GM12874 (cell line): Measurements from ENCODE around the gene CCDC9B.
A peak's percentile ranks its signal among the peaks of the same experiment; 100 is the strongest.

Source experiments
- TF ChIP-seq, protein P1 (sequence below): IDR thresholded peaks from 2 replicates; pipeline ENCODE4 v1.5.1; 2011; ENCODE audit warnings: low read depth, mild to moderate bottlenecking, control low read depth, low read length, moderate library complexity; ENCODE audit not compliant: insufficient read depth

CCDC9B gene

GRCh38 chr15:40364251-40364650 is 23.5 kb upstream of the CCDC9B start:
- TF ChIP-seq, protein P1, sequence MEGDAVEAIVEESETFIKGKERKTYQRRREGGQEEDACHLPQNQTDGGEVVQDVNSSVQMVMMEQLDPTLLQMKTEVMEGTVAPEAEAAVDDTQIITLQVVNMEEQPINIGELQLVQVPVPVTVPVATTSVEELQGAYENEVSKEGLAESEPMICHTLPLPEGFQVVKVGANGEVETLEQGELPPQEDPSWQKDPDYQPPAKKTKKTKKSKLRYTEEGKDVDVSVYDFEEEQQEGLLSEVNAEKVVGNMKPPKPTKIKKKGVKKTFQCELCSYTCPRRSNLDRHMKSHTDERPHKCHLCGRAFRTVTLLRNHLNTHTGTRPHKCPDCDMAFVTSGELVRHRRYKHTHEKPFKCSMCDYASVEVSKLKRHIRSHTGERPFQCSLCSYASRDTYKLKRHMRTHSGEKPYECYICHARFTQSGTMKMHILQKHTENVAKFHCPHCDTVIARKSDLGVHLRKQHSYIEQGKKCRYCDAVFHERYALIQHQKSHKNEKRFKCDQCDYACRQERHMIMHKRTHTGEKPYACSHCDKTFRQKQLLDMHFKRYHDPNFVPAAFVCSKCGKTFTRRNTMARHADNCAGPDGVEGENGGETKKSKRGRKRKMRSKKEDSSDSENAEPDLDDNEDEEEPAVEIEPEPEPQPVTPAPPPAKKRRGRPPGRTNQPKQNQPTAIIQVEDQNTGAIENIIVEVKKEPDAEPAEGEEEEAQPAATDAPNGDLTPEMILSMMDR = no peak

DNA sequence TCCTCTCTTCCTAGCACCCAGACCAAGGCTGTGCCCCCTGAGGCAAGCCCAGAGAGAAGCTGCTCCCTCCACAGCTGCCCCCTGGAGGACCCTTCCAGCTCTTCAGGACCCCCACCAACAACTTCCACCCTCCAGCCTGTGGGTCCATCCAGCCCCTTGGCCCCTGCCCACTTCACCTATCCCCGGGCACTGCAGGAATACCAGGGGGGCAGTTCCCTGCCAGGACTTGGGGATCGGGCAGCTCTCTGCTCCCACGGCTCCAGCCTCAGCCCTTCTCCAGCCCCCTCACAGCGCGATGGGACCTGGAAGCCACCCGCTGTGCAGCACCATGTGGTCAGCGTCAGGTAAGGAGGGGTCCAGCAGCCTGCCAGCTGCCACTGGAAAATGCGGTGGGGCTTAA is 22.9 kb upstream of the CCDC9B start:
- TF ChIP-seq, protein P1 = no peak

DNA sequence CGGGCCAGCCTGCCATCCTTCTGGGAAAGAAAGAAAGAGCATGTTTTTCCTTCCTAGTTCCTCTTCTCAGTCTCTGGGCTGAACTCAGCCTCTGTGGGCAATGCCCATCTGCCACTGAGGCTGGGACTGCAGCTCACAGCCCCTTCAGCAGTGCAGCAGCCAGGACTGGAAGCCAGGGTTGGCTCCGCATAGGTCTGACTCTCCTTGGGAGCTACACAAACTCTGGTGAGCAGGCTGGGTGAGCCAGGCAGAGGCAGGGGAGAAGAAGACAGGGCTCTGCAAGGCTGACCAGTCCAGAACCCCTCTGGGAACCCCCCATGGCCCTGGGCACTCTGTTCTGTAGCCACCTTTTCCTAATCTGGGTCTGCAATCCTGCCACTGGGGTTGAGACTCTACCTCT is 20.9 kb upstream of the CCDC9B start:
- TF ChIP-seq, protein P1 = no peak

- TF ChIP-seq, protein P1 = no peak
These were observed 19.3 kb upstream of the CCDC9B start for GRCh38 chr15:40360015-40360414.

DNA sequence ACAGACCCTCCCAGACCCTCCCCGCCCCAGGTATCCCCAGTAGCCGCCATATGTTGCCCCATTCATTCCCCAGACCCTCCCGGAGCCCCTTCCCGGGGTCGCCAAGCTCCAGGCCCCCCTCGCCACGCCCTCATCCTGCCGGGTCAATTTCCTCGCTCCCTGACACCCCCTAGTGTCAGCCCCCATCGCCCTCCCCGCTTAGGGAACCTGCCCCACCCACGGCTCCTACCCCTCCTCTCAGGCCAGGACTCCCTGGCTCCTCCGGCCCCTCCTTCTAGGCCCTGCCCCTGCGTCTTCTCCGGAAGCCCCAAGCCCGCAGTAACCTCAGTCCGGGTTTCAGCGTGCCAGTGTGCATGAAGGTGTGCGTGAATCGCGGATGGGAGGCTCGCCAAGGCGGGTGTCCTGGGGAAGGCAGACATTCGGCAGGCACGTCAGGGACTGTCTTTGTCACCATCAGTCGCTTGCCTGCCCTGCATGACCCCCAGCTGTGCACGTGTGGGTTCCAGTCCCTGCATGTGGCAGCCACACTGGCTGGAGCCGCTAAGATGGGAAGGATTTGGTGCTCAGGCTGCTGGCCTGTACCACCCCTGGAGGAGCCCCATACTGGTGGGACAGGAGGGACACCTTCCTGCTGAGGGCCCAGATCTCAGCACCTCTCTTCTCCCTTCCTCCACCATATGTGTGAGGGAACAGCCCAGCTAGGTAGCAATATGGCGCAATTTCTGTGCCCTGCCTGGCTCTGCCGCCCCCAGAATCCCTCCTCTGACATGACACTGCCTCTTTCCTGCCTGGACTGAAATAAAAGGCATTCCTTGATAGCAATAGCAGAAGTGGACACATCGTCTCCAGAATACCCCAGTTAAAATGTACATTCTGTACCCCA is 18.0 kb upstream of the CCDC9B start:
- TF ChIP-seq, protein P1 = peak; percentile 27; the same call in 1 of the 2 replicates

DNA sequence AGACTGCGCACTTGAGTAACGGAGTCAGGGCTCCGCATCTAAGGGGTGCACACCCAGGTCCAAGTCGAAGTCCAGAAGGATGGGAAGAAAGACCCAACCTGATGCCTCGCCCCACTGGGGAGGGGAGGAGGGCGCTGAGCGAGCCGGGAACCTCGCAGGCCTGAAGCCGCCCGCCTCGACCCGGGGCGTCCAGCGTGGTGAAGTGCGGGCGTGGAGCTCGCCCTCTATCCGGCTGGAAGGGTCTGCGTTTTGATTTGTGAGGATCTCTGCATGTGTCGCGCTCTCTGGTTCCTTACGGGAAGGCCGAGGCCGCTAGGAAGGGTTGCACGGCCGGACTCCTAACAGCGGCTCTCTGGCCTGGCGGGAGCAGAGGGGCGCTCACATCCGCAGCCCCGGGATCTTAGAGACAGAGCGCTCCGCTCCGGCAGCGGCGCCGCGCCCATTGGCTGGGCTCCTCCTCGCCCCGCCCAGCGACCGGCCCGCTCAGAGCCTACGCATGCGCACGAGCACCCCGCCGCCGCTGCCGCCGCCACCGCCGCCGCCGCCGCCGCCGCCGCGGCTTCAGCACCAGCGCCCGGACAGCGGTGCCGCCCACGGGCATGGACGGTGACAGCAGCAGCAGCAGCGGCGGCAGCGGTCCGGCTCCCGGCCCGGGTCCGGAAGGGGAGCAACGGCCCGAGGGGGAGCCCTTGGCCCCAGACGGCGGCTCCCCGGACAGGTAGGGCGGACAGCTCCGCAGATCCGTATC is 17.2 kb upstream of the CCDC9B start, which contains the start of gene DISP2:
DISP2 (plus strand) TSS at position 497 of the 748 bp plus-strand sequence; CDS start at position 600, 103 bp downstream.
- TF ChIP-seq, protein P1 = no peak

GRCh38 chr15:40357246-40357645 is 16.5 kb upstream of the CCDC9B start:
- TF ChIP-seq, protein P1 = no peak
